Endothelial cell of umbilical vein (primary cell): ENCODE data around the gene CD34. TPM values are rescaled to one million over a fixed set of nuclear protein-coding genes. Genes with fewer than 3 reads are reported as not detected.

Source experiments
- BruUV-seq: library from RNA; stranded (reverse); fragments of 400-500 nt; replicated peaks from 2 replicates; lab custom pipeline; 2021; lab: Mats Ljungman, UMichigan
- CTCF ChIA-PET: fragments of 300-600, 350-600 bp; sonication (Branson Sonifier 250); formaldehyde crosslinking; loops from one replicate; lab custom pipeline; 2021; ENCODE audit warnings: antibody characterized with exemption, inconsistent platforms; lab: Charles Lee
- POLR2A ChIA-PET: fragments of 300-600, 350-600 bp; sonication (Branson Sonifier 250); formaldehyde crosslinking; loops from one replicate; lab custom pipeline; 2021; ENCODE audit warnings: antibody characterized with exemption, inconsistent platforms; lab: Charles Lee
- DNase-seq: peaks from one replicate; pipeline ENCODE4 v3.0.0-alpha.2; 2011; ENCODE audit warnings: low read depth, low spot score
- FAIRE-seq: peaks from 2 replicates; lab custom pipeline; 2011; peaks lifted over from hg19 to GRCh38; lab: Jason Lieb, UNC
- H2AFZ ChIP-seq: 2 replicates; pipeline ENCODE4 v1.6.0; 2012; ENCODE audit warnings: low read depth, low read length, control low read depth, inconsistent platforms
- H3K27ac ChIP-seq: 2 replicates; pipeline ENCODE4 v1.5.1; 2011; ENCODE audit warnings: low read depth, mild to moderate bottlenecking, control low read depth, low read length, moderate library complexity; ENCODE audit not compliant: insufficient read depth
- H3K27me3 ChIP-seq, 2 experiments: 2 replicates each; pipeline versions ENCODE4 v1.6.0 to v1.6.1; 2011; ENCODE audit warnings: low read length in 2 of 2, mixed read lengths in 1 of 2; ENCODE audit not compliant: control insufficient read depth in 2 of 2, insufficient read depth in 2 of 2
- H3K36me3 ChIP-seq, 2 experiments: 2 replicates in 1 of 2; 3 replicates in 1 of 2; pipeline ENCODE4 v1.5.1; 2011; ENCODE audit warnings: low read length in 2 of 2, mild to moderate bottlenecking in 1 of 2, moderate library complexity in 1 of 2; ENCODE audit not compliant: control insufficient read depth in 2 of 2, insufficient read depth in 2 of 2; ENCODE audit errors: extremely low read depth in 1 of 2
- H3K4me1 ChIP-seq: 3 replicates; pipeline ENCODE4 v1.5.1; 2011; ENCODE audit warnings: mild to moderate bottlenecking, low read length; ENCODE audit not compliant: control insufficient read depth, insufficient read depth; ENCODE audit errors: extremely low read depth
- H3K4me2 ChIP-seq: 2 replicates; pipeline ENCODE4 v1.6.1; 2011; ENCODE audit warnings: low read length, control low read depth, mixed read lengths; ENCODE audit not compliant: insufficient read depth
- H3K4me3 ChIP-seq, 3 experiments: fragments of 200-600 bp in 1 of 3; sonication (generic), shearing (Covaris generic) in 1 of 3; replicated peaks in 1 of 3; 2 replicates each; pipeline ENCODE4 v1.5.1; 2011 to 2016; ENCODE audit warnings: control low read depth in 3 of 3, low read length in 3 of 3, mild to moderate bottlenecking in 2 of 3, inconsistent platforms in 1 of 3, low read depth in 1 of 3, moderate library complexity in 1 of 3; ENCODE audit not compliant: insufficient read depth in 1 of 3
- H3K79me2 ChIP-seq: 2 replicates; pipeline ENCODE4 v1.6.0; 2012; ENCODE audit warnings: low read length, inconsistent platforms; ENCODE audit not compliant: control insufficient read depth, insufficient read depth
- H3K9ac ChIP-seq: replicated peaks from 2 replicates; pipeline ENCODE3; 2011; ENCODE audit warnings: low read length, control low read depth; ENCODE audit not compliant: insufficient read depth; ENCODE audit errors: extremely low read depth
- H3K9me1 ChIP-seq: replicated peaks from 3 replicates; pipeline ENCODE4 v1.6.0; 2011; ENCODE audit warnings: mild to moderate bottlenecking, low read length; ENCODE audit not compliant: control insufficient read depth, insufficient read depth; ENCODE audit errors: extremely low read depth
- H3K9me3 ChIP-seq: replicated peaks from 2 replicates; pipeline ENCODE4 v1.5.1; 2012; ENCODE audit warnings: low read length, inconsistent platforms; ENCODE audit not compliant: control insufficient read depth, insufficient read depth
- H4K20me1 ChIP-seq: replicated peaks from 2 replicates; pipeline ENCODE3; 2011; ENCODE audit warnings: mild to moderate bottlenecking, low read length; ENCODE audit not compliant: control insufficient read depth, insufficient read depth; ENCODE audit errors: extremely low read depth
- EZH2 ChIP-seq: IDR thresholded peaks from 2 replicates; pipeline ENCODE4 v1.6.1; 2012; ENCODE audit warnings: borderline replicate concordance, low read depth, mild to moderate bottlenecking, moderate library complexity, low read length, inconsistent platforms; ENCODE audit not compliant: severe bottlenecking
- FOS ChIP-seq: IDR thresholded peaks from 2 replicates; pipeline ENCODE4 v1.6.1; 2011; ENCODE audit warnings: mild to moderate bottlenecking, low read length, moderate library complexity, borderline replicate concordance; ENCODE audit not compliant: insufficient read depth
- GATA2 ChIP-seq: IDR thresholded peaks from 2 replicates; pipeline ENCODE4 v1.7.0; 2011; ENCODE audit warnings: low read depth, mild to moderate bottlenecking, moderate library complexity, mixed read lengths, low read length; ENCODE audit not compliant: insufficient read length, insufficient read depth
- JUN ChIP-seq: IDR thresholded peaks from 2 replicates; pipeline ENCODE4 v1.6.1; 2011; ENCODE audit warnings: borderline replicate concordance, low read depth; ENCODE audit not compliant: insufficient read length, insufficient read depth
- MYC ChIP-seq: IDR thresholded peaks from one replicate; pipeline ENCODE4 v1.6.1; 2011; ENCODE audit warnings: mild to moderate bottlenecking, low read depth, low read length
- POLR2A ChIP-seq: IDR thresholded peaks from 2 replicates; pipeline ENCODE4 v1.6.1; 2012; ENCODE audit warnings: low read depth, mild to moderate bottlenecking, control low read depth, low read length
- POLR2AphosphoS5 ChIP-seq: IDR thresholded peaks from 2 replicates; pipeline ENCODE4 v1.6.1; 2012; ENCODE audit warnings: low read depth, mild to moderate bottlenecking, control low read depth, low read length, moderate library complexity; ENCODE audit not compliant: insufficient read depth
- dilution Hi-C: fragments of 300-500 bp; cut with MboI; formaldehyde crosslinking; loops from one replicate; pipeline ENCODE4 v1.15.0; 2019; ENCODE audit warnings: low sequenced_read_pairs; ENCODE audit not compliant: extremely low pct_ligation_motif_present
- intact Hi-C: fragments of 100-400 bp; cut with micrococcal nuclease; formaldehyde crosslinking; loops from one replicate; pipeline ENCODE4 v1.10.0; 2022
- polyA plus RNA-seq, 4 experiments: library from polyadenylated mRNA; depleted of rRNA in 3 of 4; stranded (reverse) in 3 of 4; unstranded in 1 of 4; fragments of >200 nt; gene quantifications; 2 replicates each; pipeline versions ENCODE4 v1.2.1 to v1.2.3, GENCODE V29; 2011 to 2012; ENCODE audit warnings: missing spikeins in 1 of 4
- total RNA-seq: library from RNA; stranded (reverse); gene quantifications from 2 replicates; pipeline ENCODE4 v1.2.3, GENCODE V29; 2021
- TF ChIP-seq, protein P1 (sequence below), 2 donors: IDR thresholded peaks; 1 replicate in 1 of 2; 2 replicates in 1 of 2; pipeline ENCODE4 v1.5.1; 2011; ENCODE audit warnings: low read length in 2 of 2, mild to moderate bottlenecking in 2 of 2, moderate library complexity in 2 of 2, control low read depth in 1 of 2, inconsistent platforms in 1 of 2, low read depth in 1 of 2; ENCODE audit not compliant: insufficient read depth in 1 of 2; ENCODE audit errors: extremely low read depth in 1 of 2
- TF ChIP-seq, protein P2 (sequence below): IDR thresholded peaks from 2 replicates; pipeline ENCODE4 v1.6.1; 2011; ENCODE audit not compliant: insufficient read depth, insufficient read length

CD34 gene
- total and polyA plus RNA-seq, 2 donors (not counting 3 experiments of a cell fraction or from before 2014, with no cell fraction given): 102 to 174 TPM

DNA sequence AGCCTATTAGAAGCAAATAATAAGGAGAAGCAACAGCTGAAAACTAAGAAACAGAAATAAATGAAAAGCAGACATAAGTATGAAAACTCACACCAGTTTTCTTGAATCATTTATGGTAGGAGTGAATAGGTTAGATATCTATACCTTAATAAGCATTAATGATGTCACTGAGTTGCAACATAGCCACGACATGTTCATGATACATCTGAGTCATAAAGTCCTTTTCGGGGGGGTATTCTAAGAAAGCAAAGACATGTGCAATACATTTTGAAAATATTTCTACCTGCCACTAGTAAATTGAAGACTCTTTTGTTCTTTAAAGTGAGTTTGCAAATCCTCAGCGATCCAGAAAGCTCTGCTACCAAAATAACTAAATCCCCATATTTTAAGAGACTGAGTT is 7.2 kb downstream of the CD34 start:
- BruUV-seq: no TSS peak
- intact Hi-C loops: no loop called here
- H3K27ac ChIP-seq: no peak overlapping the region

DNA sequence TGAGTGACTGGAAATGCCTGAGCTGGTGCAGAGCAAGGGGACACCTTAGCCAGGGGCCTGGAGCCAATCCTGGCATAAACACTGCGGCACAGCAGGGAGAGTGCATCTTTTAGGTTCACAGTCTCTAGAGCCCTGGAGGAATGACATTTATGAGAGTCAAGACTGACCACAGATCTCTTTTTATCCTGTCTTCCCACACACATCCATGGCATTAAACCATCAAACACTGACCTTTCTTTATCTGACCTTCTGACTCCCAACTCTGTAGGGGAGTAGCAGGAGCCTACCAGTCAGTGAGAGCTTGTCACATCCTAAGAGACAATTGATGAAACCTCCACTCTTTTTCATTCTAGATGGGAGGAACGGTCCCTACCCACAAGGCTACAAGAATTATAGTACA is 7.9 kb downstream of the CD34 start:
- FAIRE-seq: no peak
- intact Hi-C loops (no loop called here), dilution Hi-C loops (no loop called here)
- no peaks in the 10 kb centered on the region for H3K27me3 ChIP-seq
- no peaks in the 10 kb centered on the region for H4K20me1 ChIP-seq
- no peak overlapping the region for H2AFZ ChIP-seq
- H3K4me2 ChIP-seq: no peak overlapping the region
- TF ChIP-seq MYC (no peak), POLR2AphosphoS5 (no peak), FOS (no peak), EZH2 (no peak), JUN (no peak), GATA2 (no peak), POLR2A (no peak)
- TF ChIP-seq, protein P1, sequence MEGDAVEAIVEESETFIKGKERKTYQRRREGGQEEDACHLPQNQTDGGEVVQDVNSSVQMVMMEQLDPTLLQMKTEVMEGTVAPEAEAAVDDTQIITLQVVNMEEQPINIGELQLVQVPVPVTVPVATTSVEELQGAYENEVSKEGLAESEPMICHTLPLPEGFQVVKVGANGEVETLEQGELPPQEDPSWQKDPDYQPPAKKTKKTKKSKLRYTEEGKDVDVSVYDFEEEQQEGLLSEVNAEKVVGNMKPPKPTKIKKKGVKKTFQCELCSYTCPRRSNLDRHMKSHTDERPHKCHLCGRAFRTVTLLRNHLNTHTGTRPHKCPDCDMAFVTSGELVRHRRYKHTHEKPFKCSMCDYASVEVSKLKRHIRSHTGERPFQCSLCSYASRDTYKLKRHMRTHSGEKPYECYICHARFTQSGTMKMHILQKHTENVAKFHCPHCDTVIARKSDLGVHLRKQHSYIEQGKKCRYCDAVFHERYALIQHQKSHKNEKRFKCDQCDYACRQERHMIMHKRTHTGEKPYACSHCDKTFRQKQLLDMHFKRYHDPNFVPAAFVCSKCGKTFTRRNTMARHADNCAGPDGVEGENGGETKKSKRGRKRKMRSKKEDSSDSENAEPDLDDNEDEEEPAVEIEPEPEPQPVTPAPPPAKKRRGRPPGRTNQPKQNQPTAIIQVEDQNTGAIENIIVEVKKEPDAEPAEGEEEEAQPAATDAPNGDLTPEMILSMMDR (IDR thresholded peaks at IDR 0.05; ENCODE audit: extremely low read depth in 1 of 2, insufficient read depth in 1 of 2, low read depth in 1 of 2, low read length in 2 of 2): no peak
- TF ChIP-seq, protein P2, sequence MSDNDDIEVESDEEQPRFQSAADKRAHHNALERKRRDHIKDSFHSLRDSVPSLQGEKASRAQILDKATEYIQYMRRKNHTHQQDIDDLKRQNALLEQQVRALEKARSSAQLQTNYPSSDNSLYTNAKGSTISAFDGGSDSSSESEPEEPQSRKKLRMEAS: no peak
- no TSS peak for BruUV-seq
- H3K9me3 ChIP-seq: no peaks in the 10 kb centered on the region
- H3K9me1 ChIP-seq: no peaks in the 10 kb centered on the region
- H3K36me3 ChIP-seq: no peaks in the 10 kb centered on the region
- CTCF ChIA-PET: interaction anchor here (0.9 to 2.2 kb wide), 7 partner anchors 13 to 60 kb away, joined by 3 to 16 read pairs (median 4); no protein-coding TSS in a partner anchor
- H3K79me2 ChIP-seq: no peaks in the 10 kb centered on the region
- no peak overlapping the region for H3K27ac ChIP-seq
- H3K4me1 ChIP-seq: peaks cover 2% of the 10 kb centered on the region
- DNase-seq: no peak
- POLR2A ChIA-PET: no interaction called here
- no peak overlapping the region for H3K4me3 ChIP-seq
- H3K9ac ChIP-seq: no peak overlapping the region

More for the DNA sequence above, 7.2 kb downstream of the CD34 start:
- TF ChIP-seq, protein P2: no peak
- TF ChIP-seq FOS (no peak), POLR2A (no peak)
- POLR2A ChIA-PET: no interaction called here
- Histone ChIP-seq H3K9me1 (no peaks in the 10 kb centered on the region), H3K9ac (no peak overlapping the region), H3K27me3 (no peaks in the 10 kb centered on the region), H3K4me3 (no peak overlapping the region), H2AFZ (peak overlapping the region; percentile 75), H3K9me3 (no peaks in the 10 kb centered on the region), H3K4me1 (peaks cover 4% of the 10 kb centered on the region), H3K36me3 (no peaks in the 10 kb centered on the region), H3K4me2 (no peak overlapping the region), H3K79me2 (no peaks in the 10 kb centered on the region), H4K20me1 (no peaks in the 10 kb centered on the region)
- DNase-seq (no peak), FAIRE-seq (no peak)
- dilution Hi-C loops: no loop called here
- CTCF ChIA-PET: interaction anchor here (0.9 to 2.2 kb wide), 10 partner anchors 8 to 94 kb away, joined by 3 to 16 read pairs (median 4); no protein-coding TSS in a partner anchor
